GM21367 (cell line): Measurements from ENCODE around the gene NLGN4X.

Experiments used
- ATAC-seq: cut with Tn5 transposase; IDR thresholded peaks from one replicate; pipeline ENCODE4 v1.9.1; 2021; ENCODE audit not compliant: unreplicated experiment

NLGN4X gene

DNA sequence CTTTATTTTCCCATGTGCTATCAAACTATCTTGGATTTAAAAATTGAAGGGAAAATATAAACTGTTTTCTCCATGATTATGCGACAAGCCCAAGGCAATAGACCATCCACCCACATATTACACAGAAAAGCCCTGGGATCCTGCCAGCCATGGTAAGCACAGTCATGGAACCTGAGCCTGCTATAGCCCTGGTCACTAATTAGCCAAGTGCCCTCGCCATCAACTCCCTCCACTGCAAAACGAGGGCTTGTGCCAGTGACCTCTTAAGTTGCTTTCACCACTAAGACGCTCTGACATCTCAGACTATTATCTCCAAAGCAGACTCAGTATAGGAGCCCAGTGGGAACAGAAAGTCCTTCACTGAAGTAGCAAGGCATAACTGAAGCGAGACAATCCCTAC lies 69.2 kb downstream of the NLGN4X start:
- no peak for ATAC-seq

DNA sequence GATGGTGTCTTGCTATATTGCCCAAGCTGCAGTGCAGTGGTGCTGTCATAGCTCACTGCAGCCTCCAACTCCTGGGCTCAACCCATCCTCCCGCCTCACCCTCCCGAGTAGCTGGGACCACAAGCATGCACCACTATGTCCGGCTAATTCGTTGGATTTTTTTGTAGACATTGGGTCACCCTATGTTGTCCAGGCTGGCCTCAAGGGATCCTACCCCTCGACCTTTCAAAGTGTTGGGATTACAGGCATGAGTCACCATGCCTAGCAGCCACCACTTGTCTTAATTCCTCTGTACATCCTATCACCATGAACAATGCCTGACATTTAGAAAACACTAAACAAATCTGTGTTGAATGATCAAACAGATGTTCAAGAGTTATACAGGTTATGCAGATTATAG lies 76.7 kb downstream of the NLGN4X start:
- no peak for ATAC-seq

GRCh38 chrX:6149060-6149872 lies 79.4 kb downstream of the NLGN4X start:
- no peak for ATAC-seq

GRCh38 chrX:6134255-6134654 lies 94.4 kb downstream of the NLGN4X start:
- ATAC-seq = no peak

GRCh38 chrX:6132970-6133369 lies 95.7 kb downstream of the NLGN4X start:
- no peak for ATAC-seq

DNA sequence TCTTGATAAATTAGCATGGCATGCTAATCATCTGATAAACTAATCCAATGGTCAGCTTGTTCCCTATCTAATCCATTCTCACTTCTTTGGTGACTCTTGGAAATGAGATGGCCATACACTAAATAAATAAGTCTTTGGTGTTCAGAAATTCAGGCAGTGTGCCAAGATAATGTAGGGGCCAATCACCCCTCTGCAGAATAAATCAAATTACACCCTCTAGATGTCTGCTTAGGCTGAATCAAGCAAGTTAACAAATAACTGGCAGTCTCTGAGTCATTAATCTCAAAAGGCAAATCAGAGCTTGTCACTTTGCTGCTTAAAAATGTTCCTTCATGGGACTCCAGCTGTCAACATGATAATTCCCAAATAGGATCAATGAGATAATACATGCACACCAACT lies 97.4 kb downstream of the NLGN4X start:
- no peak for ATAC-seq

DNA sequence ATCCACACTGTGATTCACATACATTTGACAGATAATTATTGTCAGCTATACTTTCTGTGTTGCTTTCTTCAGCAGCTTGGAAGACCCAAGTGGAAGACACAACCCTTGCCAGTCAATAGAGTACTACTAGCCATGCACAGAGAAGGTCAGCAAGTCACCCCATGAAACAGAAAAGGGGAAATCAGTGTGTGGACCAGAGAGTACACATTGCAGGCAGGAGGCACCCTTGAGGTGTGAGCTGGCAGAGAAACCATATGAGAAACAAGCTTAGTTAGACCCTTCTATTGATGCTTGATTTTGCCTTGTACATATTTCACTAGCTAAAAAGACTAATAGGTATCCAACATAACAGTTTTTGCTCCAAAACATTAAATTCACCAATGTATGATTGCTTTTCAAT lies 99.5 kb downstream of the NLGN4X start:
- ATAC-seq = no peak

DNA sequence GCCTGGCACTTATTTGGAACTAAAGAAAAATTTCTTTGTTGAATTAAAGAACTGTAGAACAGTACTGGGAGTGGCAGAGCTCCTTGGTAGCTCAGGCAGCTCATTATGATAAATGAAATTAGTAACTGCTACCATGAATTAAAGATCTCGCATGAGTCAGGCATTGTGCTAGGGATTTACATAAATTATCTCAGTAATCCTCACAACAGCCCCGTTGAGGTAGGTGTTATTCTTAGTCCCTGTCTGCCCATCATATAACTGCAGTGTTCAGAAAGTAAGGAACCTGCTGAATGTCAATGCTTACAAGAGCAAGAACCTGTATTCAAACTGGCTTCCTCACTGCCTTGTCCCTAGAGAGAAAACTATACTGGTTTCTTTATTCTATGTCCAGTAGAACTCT lies 108.3 kb downstream of the NLGN4X start:
- no peak for ATAC-seq

DNA sequence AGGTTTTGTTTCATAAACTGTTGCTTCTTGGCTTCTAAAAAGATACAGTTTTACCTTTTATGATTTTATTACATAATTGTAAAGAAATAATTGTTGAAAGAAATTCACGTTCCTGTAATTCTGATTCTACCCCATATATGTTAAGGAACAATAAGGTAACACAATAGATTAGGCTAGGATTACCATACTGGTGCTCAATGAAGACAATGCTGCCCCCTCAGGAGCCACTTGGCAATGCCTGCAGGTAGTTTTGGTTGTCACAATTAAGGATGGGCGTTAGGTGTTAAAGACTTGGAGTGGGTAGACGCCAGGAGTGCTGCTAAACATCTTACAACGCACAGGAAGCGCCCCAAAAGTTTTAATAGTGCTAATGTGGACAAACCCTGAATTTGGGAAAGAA lies 133.2 kb downstream of the NLGN4X start:
- no peak for ATAC-seq

- ATAC-seq = no peak
Measured at GRCh38 chrX:6074532-6074931, 154.1 kb downstream of the NLGN4X start.

DNA sequence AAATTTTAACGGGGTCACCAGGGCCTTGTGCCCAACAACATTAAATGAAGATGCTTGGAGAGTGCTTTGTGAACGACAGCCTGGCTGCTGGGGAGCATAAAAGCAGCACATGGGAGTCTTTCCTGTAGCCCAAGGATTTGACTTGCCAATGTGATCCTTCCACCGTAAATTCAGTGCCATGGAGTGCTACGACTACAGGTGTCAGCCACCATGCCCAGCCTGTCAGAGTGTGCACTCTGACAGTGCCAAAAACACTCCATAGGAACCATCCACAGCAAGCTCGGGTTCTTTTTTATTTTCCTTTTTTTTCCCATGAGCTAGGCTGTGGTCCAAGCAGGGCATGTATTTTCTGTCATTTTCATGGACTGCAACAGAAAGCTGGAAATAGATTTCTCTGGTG lies 156.9 kb downstream of the NLGN4X start:
- ATAC-seq = no peak

DNA sequence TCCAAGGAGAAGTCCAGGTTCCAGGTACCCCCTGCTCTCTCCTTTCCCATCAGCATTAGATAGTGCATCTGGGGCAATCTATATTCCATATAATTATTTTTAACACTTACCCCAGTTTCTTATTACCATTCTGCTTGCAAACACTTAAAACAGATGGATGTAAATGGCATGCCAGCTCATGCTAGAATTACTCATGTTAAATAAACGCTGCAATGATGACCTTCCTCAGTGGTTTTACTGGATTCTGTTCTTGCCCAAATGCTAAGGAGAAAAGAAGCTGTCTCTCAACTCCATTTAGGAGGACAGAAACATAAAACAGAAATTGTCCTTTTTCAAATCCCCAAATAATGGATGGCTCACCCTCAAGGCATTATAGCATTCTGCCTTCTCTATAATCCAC lies 161.1 kb downstream of the NLGN4X start:
- no peak for ATAC-seq

DNA sequence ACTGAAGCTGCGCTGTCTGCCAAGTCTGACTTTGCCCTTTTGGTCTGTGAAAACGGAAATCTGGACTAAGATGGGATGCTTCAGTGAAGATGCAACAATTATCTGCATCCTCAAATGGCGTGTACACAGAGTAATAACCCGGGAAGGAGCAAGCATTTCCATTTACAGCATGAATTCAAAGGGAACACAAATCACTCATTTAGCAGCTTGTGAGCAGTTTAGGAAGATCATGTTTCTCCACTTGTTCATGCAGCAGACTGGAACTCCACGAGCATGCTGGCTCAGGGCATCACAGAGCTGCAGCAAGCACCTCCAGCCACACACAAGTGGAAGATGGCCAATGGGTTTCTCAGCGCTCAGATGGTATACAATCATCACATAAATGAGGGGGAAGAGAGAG lies 175.5 kb downstream of the NLGN4X start:
- ATAC-seq = no peak

DNA sequence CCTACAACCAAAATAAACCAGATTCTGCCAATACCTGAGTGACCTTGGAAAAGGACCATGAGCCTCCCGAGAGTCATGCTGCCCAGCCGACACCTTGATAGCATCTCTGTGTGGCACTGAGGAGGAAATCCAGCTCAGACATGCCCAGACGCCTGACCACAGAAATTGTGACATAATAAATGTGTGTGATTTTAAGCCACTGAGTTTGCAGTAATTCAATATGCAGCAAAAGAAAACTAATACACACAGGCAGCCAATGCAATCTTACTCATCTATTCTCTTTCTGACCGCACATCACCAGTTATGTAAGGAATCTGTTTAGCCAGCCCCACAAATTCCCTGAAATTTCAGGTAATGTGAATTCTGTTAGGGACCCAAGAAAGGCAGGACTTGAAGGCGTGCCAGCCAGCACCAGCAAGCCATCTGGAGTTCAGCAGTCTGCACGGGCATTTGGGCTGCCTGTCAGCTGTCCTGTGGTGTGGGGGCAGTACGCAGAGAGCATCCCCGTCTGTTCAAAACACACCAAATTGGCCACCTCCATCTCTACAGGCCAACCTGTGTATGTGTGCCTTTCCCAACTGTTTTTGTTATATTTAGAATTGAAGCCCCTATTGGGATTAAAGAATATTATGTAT lies 176.4 kb downstream of the NLGN4X start:
- ATAC-seq = no peak

- ATAC-seq = no peak
Measured at GRCh38 chrX:6049132-6049531, 179.5 kb downstream of the NLGN4X start.

GRCh38 chrX:6041630-6042029 lies 187.0 kb downstream of the NLGN4X start:
- no peak for ATAC-seq

- ATAC-seq = no peak
Measured at GRCh38 chrX:6029014-6029413, 199.7 kb downstream of the NLGN4X start.

- ATAC-seq = no peak
Measured at GRCh38 chrX:6026980-6027379, 201.7 kb downstream of the NLGN4X start.

DNA sequence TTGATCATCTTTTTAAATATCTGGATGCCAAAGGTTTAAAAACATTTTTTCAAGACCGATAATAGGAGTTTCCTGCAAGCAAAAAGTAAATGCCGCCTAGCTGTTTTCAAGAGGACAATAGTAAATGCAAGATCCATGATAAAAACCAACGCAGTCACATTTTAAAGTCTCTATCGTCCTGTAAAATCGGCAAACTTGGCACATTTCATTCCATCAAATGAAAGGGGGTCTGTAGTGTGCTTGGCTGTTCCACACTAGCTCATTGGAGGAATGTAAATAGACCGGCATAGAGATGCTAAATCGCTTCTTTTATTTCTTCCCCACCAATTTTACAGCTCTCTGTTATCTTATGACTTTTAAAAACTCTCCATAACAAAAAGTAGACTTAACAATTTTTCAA lies 202.2 kb downstream of the NLGN4X start:
- no peak for ATAC-seq

GRCh38 chrX:6024204-6024603 lies 204.5 kb downstream of the NLGN4X start:
- no peak for ATAC-seq

DNA sequence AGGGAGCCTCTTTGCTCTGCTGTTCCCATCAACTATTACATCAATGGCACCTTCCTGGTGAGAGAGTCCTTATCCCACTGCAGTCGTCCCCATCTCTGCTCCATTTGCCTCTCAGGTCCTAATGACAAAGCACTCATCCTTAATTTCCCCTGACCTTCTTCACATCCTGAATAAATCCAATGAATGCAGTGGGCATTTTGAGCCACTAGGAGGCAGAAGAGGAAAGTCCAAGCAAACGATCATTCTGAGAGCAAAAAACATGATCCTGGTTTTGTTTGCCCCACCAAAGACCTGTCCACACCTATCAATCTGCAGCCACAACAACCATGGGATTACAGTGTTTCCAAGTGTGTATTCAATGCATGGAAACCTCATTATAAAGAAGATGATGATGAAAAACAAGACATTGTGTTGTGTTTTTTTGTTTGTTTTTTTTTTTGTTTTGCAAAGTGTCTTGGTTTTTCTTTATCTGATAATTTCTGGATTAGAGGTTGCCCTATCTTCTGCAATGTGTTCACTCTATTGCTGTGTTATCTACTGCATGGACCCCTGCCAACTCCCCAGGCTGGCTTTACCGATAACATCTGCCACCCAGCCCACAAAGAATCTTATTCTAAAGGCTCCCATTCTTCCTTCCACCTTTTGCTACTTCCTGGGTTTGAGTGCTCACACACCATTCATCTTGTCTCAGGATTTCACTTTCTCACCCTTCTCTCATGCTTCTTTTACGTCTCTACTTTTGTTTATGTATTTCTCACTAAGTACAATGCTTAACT lies 207.2 kb downstream of the NLGN4X start:
- no peak for ATAC-seq

DNA sequence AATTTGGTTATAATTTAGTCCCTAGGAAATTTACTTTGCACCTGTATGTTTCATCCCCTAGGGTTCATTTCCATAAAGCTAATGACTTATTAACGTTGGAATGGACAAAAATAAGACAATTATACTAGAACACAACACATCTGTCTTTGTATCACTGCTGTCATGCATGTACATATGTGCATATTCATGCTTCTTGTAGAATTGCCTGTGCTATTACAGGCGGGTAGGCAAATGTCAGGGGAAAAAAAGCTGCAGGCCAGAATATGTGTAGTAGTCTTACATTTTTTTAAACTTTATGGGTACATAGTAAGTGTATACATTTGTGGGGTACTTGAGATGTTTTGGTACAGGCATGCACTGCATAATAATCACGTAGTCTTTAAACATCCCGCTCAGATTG lies 209.6 kb downstream of the NLGN4X start:
- no peak for ATAC-seq
